GM12892 (cell line): ENCODE measurements around the gene ADSS2.

Experiments used
- POLR2A ChIP-seq: IDR thresholded peaks from 2 replicates; pipeline ENCODE4 v1.6.1; 2011; ENCODE audit warnings: low read depth, low read length, control low read depth
- POLR2AphosphoS5 ChIP-seq: IDR thresholded peaks from 2 replicates; pipeline ENCODE4 v1.6.1; 2011; ENCODE audit warnings: low read depth, low read length, control low read depth
- TAF1 ChIP-seq: IDR thresholded peaks from 2 replicates; pipeline ENCODE4 v1.6.1; 2011; ENCODE audit warnings: low read depth, mild to moderate bottlenecking, control low read depth, low read length, borderline replicate concordance

DNA sequence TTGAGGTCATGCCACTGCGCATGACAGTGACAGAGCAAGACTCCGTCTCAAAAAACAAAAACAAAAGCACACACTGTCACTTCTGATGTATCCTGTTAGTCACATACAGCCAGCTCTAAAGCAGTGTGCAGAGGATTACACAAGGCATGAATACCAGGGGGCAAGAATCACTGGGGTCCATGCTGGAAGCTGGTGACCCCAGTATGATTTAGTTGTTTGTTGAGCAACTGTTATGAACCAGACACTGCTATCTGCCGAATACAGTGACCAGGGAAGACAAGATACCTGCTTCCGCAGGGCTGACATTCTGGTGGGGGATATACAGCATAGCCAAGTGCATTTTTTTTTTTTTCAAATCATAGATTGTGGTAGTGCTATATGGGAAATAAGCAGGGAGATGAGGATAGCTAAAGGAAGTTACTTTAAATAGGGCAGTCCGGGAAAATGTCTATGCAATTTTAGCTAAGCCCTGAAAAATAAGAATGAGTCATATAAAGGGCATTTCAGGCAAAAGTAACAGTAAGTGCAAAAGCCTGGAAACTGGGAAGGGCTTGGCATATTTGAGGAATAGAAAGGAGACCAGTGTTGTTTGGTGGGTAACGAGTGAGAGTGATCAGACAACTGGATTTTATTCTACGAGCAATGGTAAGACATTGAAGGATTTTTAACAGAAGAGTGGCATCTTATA is 69.7 kb downstream of the ADSS2 start:
- no peak for TF ChIP-seq TAF1
- TF ChIP-seq POLR2A = no peak
- TF ChIP-seq POLR2AphosphoS5 = no peak
